Measurements from ENCODE around the gene PRKCA.

Gene PRKCA

GRCh38 chr17:66810951-66811682 lies 508.7 kb downstream of the PRKCA start:
- no peak for DNase-seq (ENCODE audit: low read depth)

GRCh38 chr17:66811683-66812054 lies 509.3 kb downstream of the PRKCA start:
- no peak for DNase-seq (ENCODE audit: low read depth)

GRCh38 chr17:66812571-66812970 lies 510.2 kb downstream of the PRKCA start:
- no peak for DNase-seq (ENCODE audit: low read depth)

GRCh38 chr17:66813296-66813695 lies 510.9 kb downstream of the PRKCA start:
- no peak for DNase-seq (ENCODE audit: low read depth)

- DNase-seq (ENCODE audit: low read depth): no peak
Observed at GRCh38 chr17:66814026-66814425, 511.6 kb downstream of the PRKCA start.

GRCh38 chr17:66814570-66814969 lies 512.2 kb downstream of the PRKCA start:
- DNase-seq (ENCODE audit: low read depth): no peak

- no peak for DNase-seq (ENCODE audit: low read depth)
Observed at GRCh38 chr17:66817750-66818149, 515.3 kb downstream of the PRKCA start.

- no peak for DNase-seq (ENCODE audit: low read depth)
Observed at GRCh38 chr17:66819466-66819865, 517.1 kb downstream of the PRKCA start.

- no peak for DNase-seq (ENCODE audit: low read depth)
Observed at GRCh38 chr17:66822009-66822408, 519.6 kb downstream of the PRKCA start.

- no peak for DNase-seq (ENCODE audit: low read depth)
Observed at GRCh38 chr17:66826856-66827255, 524.4 kb downstream of the PRKCA start.

GRCh38 chr17:66829386-66829864 lies 527.0 kb downstream of the PRKCA start:
- DNase-seq (ENCODE audit: low read depth): no peak

GRCh38 chr17:66829883-66830282 lies 527.5 kb downstream of the PRKCA start:
- DNase-seq (ENCODE audit: low read depth): no peak

- DNase-seq (ENCODE audit: low read depth): no peak
Observed at GRCh38 chr17:66830451-66830850, 528.0 kb downstream of the PRKCA start.

GRCh38 chr17:66831383-66832210 lies 529.2 kb downstream of the PRKCA start:
- no peak for DNase-seq (ENCODE audit: low read depth)

GRCh38 chr17:66833201-66833600 lies 530.8 kb downstream of the PRKCA start:
- no peak for DNase-seq (ENCODE audit: low read depth)

GRCh38 chr17:66834426-66834918 lies 532.1 kb downstream of the PRKCA start:
- no peak for DNase-seq (ENCODE audit: low read depth)

GRCh38 chr17:66834919-66835454 lies 532.6 kb downstream of the PRKCA start, which contains the start of gene CACNG5:
Gene CACNG5 (plus strand): TSS chr17:66835117. CDS start chr17:66877333, 42,216 bp downstream.
- no peak for DNase-seq (ENCODE audit: low read depth)

GRCh38 chr17:66835476-66835875 lies 533.1 kb downstream of the PRKCA start:
- no peak for DNase-seq (ENCODE audit: low read depth)

- no peak for DNase-seq (ENCODE audit: low read depth)
Observed at GRCh38 chr17:66836063-66837005, 533.9 kb downstream of the PRKCA start.

GRCh38 chr17:66837226-66837625 lies 534.8 kb downstream of the PRKCA start:
- no peak for DNase-seq (ENCODE audit: low read depth)

- no peak for DNase-seq (ENCODE audit: low read depth)
Observed at GRCh38 chr17:66837885-66838665, 535.7 kb downstream of the PRKCA start.
